Posterior vena cava (tissue), 2 donors: ENCODE results near the gene PGAP3. TPM values are rescaled to one million over a fixed set of nuclear protein-coding genes. Genes with fewer than 3 reads are reported as not detected.
"Not testable (repeated sequence)": the region's sequence is repeated elsewhere in the genome, so short reads cannot be mapped to it uniquely, and the experiment has no call there.

ENCODE experiments used
- DNase-seq: peaks from one replicate; pipeline ENCODE4 v3.0.0-alpha.2; 2020; ENCODE audit warnings: low spot score
- intact Hi-C, 2 donors: fragments of 100-400 bp; cut with DNase I; formaldehyde crosslinking; loops; one replicate each; pipeline versions ENCODE4 v1.14.1 to v1.14.2; 2022 to 2023
- long read RNA-seq, 2 donors: library from polyadenylated mRNA; unstranded; transcript quantifications; one replicate each; pipeline ENCODE4 v2.0.0, GENCODE V29; 2020 to 2021
- total RNA-seq, 2 donors: library from RNA; stranded (reverse); fragmentation: NEBNext Ultra II Directional; extraction: Animal tissue kit (Norgen Biotek cat#: 25700); gene quantifications; one replicate each; pipeline ENCODE4 v1.2.1, GENCODE V29; 2021
- donor health status: DM: yes; HTN: yes; CAD: no.
- donor health status: DM: yes; HTN: yes; CAD: no.

PGAP3 gene
- 10 to 100 TPM; 12.0 to 12.3 TPM for total RNA-seq
- long read RNA-seq, donor 1, transcript PGAP3-201 (8 exons, 2,737 nt) = major isoform, 7 of 14 reads
- long read RNA-seq, donor 1, partial matches to known transcripts = 3 of 14 reads
- long read RNA-seq, donor 1, other reads (novel, unspliced or antisense) = 0 of 14 reads
- long read RNA-seq, donor 2, transcript PGAP3-201 (8 exons, 2,737 nt) = major isoform, 7 of 20 reads
- long read RNA-seq, donor 2, partial matches to known transcripts = 5 of 20 reads
- long read RNA-seq, donor 2, other reads (novel, unspliced or antisense) = 5 of 20 reads

GRCh38 chr17:39687546-39688474 is at the start of gene PGAP3:
Gene PGAP3, minus strand, starts transcription at chr17:39688057. Its CDS starts 43 bp downstream, at chr17:39688014.
- peak; percentile 93 for DNase-seq
- intact Hi-C loops = loop anchor here in 1 of 2 donors (10.0 kb wide), 1 partner anchor 53 kb away; the partner anchor contains the start of gene STARD3

GRCh38 chr17:39737206-39737759 is 49.4 kb upstream of the PGAP3 start:
- intact Hi-C loops = no loop called here
- no peak for DNase-seq

GRCh38 chr17:39736319-39737165 is 48.7 kb upstream of the PGAP3 start:
- DNase-seq = no peak
- intact Hi-C loops = no loop called here

- no peak for DNase-seq
- intact Hi-C loops = no loop called here
Observed at GRCh38 chr17:39735882-39736281, 48.0 kb upstream of the PGAP3 start.

- intact Hi-C loops = no loop called here
- no peak for DNase-seq
Observed at GRCh38 chr17:39732586-39732985, 44.7 kb upstream of the PGAP3 start.

GRCh38 chr17:39730095-39730921 is 42.5 kb upstream of the PGAP3 start, which contains the start of gene MIEN1:
Gene MIEN1, minus strand, starts transcription at chr17:39730532. Its CDS starts 37 bp downstream, at chr17:39730495.
- intact Hi-C loops = no loop called here
- DNase-seq = peak; percentile 98

- no peak for DNase-seq
- intact Hi-C loops = no loop called here
Observed at GRCh38 chr17:39729280-39729851, 41.5 kb upstream of the PGAP3 start.

- DNase-seq = no peak
- intact Hi-C loops = no loop called here
Observed at GRCh38 chr17:39727556-39727955, 39.7 kb upstream of the PGAP3 start.

GRCh38 chr17:39726617-39727016 is 38.8 kb upstream of the PGAP3 start:
- intact Hi-C loops = no loop called here
- DNase-seq = no peak

- intact Hi-C loops, DNase-seq: not testable (repeated sequence)
Observed at GRCh38 chr17:39725923-39726322, 38.1 kb upstream of the PGAP3 start.

- DNase-seq = no peak
- intact Hi-C loops = no loop called here
Observed at GRCh38 chr17:39724731-39725130, 36.9 kb upstream of the PGAP3 start.

- intact Hi-C loops = no loop called here
- no peak for DNase-seq
Observed at GRCh38 chr17:39722965-39723848, 35.4 kb upstream of the PGAP3 start.

- intact Hi-C loops = no loop called here
- no peak for DNase-seq
Observed at GRCh38 chr17:39722104-39722503, 34.2 kb upstream of the PGAP3 start.

GRCh38 chr17:39719563-39720355 is 31.9 kb upstream of the PGAP3 start:
- intact Hi-C loops = no loop called here

GRCh38 chr17:39717660-39718059 is 29.8 kb upstream of the PGAP3 start:
- intact Hi-C loops = no loop called here
- DNase-seq = no peak

More at GRCh38 chr17:39719563-39720355, 31.9 kb upstream of the PGAP3 start:
- DNase-seq = no peak

GRCh38 chr17:39716879-39717536 is 29.2 kb upstream of the PGAP3 start:
- DNase-seq = no peak
- intact Hi-C loops = no loop called here
